Epithelial cell of umbilical artery (primary cell): Measurements from ENCODE around the gene STXBP5L. TPM values are rescaled to one million over a fixed set of nuclear protein-coding genes. Genes with fewer than 3 reads are reported as not detected.

Experiments
- total RNA-seq: library from RNA; depleted of rRNA; stranded (reverse); fragments of >200 nt; gene quantifications from 2 replicates; pipeline ENCODE4 v1.2.3, GENCODE V29; 2014

Gene STXBP5L
- not detected in 2 replicates for total RNA-seq

DNA sequence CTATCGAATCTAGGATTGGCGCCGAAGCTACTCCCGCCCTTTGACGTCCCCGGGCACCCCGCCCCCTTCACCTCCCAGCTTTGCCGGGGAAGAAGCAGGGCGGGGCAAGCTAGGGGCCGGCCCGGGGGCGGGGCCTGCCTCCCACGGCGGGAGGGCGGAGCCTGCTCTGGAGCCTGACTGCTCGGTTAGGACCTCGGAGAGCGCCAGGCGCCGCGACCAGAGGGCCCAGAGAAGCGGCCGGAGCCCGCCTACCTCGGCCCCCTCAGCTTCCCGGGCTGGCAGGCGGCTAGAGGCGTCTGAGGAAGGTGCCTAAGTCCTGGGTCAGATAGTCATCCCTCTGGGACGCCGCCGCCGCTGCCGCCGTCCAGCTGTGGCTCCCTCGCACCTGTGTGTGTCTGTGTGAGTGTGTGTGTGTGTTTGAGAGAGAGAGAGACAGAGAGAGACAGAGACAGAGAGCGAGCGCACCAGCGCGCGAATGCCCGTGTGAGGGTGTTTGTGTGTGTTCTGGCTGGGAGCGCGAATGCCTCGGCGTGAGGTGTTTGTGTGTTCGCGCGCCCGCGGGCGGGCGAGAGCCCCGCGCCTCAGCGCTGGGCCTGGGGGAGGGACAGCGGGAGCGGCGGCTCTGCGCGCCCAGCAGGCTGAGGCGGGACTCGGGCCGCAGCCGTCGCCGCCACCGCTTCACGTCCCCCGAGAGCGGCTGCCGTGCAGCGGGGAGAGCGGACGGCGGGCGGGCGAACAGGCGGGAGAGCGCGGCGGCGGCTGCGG, at the start of gene STXBP5L:
Gene STXBP5L (plus strand): TSS at position 176 of the 765 bp plus-strand sequence. CDS start 1,374 bp downstream, outside the sequence.

Other genes with a start within 250 kb of the STXBP5L start
- gene HGD, start 226.0 kb upstream of the STXBP5L start, total RNA-seq, result 0.32 TPM in 1 of 2 replicates, not detected in the other
- 14.9 and 33.6 TPM in 2 replicates for gene RABL3, start 165.7 kb upstream of the STXBP5L start, total RNA-seq
- gene GTF2E1, start 165.5 kb upstream of the STXBP5L start, total RNA-seq, result 29.2 and 41.3 TPM in 2 replicates